Natural killer cell (primary cell): ENCODE results near the gene ABCC11. TPM values are rescaled to one million over a fixed set of nuclear protein-coding genes. Genes with fewer than 3 reads are reported as not detected.

Experiments used
- ATAC-seq, 3 donors: fragments of 150-1000 bp in 2 of 3; fragments of 200-7000 bp in 1 of 3; cut with Tn5 transposase; 1 replicate in 1 of 3; 2 replicates in 2 of 3; pipeline ENCODE4 v1.10.0; 2021; ENCODE audit warnings: mild to moderate bottlenecking in 2 of 3, moderate library complexity in 2 of 3
- DNase-seq, 2 donors: peaks; one replicate each; pipeline versions ENCODE4 v3.0.0 to v3.0.0-alpha.2; 2013 to 2021; ENCODE audit warnings: mixed read lengths in 1 of 2
- H3K27ac ChIP-seq: one replicate; pipeline ENCODE4 v1.5.1; 2013; ENCODE audit warnings: mild to moderate bottlenecking, low read length
- H3K27me3 ChIP-seq: one replicate; pipeline ENCODE4 v1.6.1; 2013; ENCODE audit warnings: low read length; ENCODE audit not compliant: control insufficient read depth, insufficient read depth
- H3K36me3 ChIP-seq: one replicate; pipeline ENCODE4 v1.6.1; 2013; ENCODE audit warnings: low read length; ENCODE audit not compliant: control insufficient read depth, insufficient read depth
- H3K4me1 ChIP-seq: one replicate; pipeline ENCODE4 v1.6.1; 2013; ENCODE audit warnings: low read length; ENCODE audit not compliant: control insufficient read depth, insufficient read depth
- H3K4me3 ChIP-seq: one replicate; pipeline ENCODE4 v1.5.1; 2013; ENCODE audit warnings: low read length
- H3K9me3 ChIP-seq: one replicate; pipeline ENCODE4 v1.6.1; 2013; ENCODE audit warnings: low read length; ENCODE audit not compliant: control insufficient read depth, insufficient read depth
- H3K27ac Mint-ChIP-seq, 2 donors: one replicate each; pipeline ENCODE4 v1.8.0; 2022; ENCODE audit warnings: mild to moderate bottlenecking in 2 of 2, mixed read lengths in 2 of 2, moderate library complexity in 1 of 2
- H3K27me3 Mint-ChIP-seq, 2 donors: one replicate each; pipeline ENCODE4 v1.8.0; 2022; ENCODE audit warnings: low read depth in 2 of 2, mixed read lengths in 2 of 2
- H3K36me3 Mint-ChIP-seq: one replicate; pipeline ENCODE4 v1.8.0; 2022; ENCODE audit warnings: mixed read lengths
- H3K4me1 Mint-ChIP-seq, 2 donors: one replicate each; pipeline ENCODE4 v1.8.0; 2022; ENCODE audit warnings: mixed read lengths in 2 of 2
- H3K4me3 Mint-ChIP-seq: one replicate; pipeline ENCODE4 v1.8.0; 2022; ENCODE audit warnings: mild to moderate bottlenecking, moderate library complexity, mixed read lengths
- H3K9me3 Mint-ChIP-seq, 2 donors: one replicate each; pipeline ENCODE4 v1.8.0; 2022; ENCODE audit warnings: mixed read lengths in 2 of 2
- CTCF ChIP-seq: fragments of 200-600 bp; IDR thresholded peaks from one replicate; pipeline ENCODE4 v1.8.0; 2022; ENCODE audit warnings: antibody characterized with exemption
- WGBS: methylation state at CpG from one replicate; pipeline ENCODE4 v1.1.7; 2013; ENCODE audit warnings: missing lambda C conversion rate; ENCODE audit not compliant: insufficient coverage; 5-methylcytosine and 5-hydroxymethylcytosine counted together
- intact Hi-C: fragments of 100-400 bp; cut with micrococcal nuclease; formaldehyde crosslinking; loops from one replicate; pipeline ENCODE4 v1.14.2; 2022
- total RNA-seq, 4 donors: library from RNA; stranded (reverse); fragments of 120-200 nt in 1 of 4; gene quantifications; one replicate each; pipeline versions ENCODE4 v1.2.3 to v1.2.4, GENCODE V29; 2013 to 2022

ABCC11 gene
- total RNA-seq, 3 donors from 2014 or later (not counting 1 experiment from before 2014, with no cell fraction given) = 0.20 to 0.30 TPM; not detected in 1

DNA sequence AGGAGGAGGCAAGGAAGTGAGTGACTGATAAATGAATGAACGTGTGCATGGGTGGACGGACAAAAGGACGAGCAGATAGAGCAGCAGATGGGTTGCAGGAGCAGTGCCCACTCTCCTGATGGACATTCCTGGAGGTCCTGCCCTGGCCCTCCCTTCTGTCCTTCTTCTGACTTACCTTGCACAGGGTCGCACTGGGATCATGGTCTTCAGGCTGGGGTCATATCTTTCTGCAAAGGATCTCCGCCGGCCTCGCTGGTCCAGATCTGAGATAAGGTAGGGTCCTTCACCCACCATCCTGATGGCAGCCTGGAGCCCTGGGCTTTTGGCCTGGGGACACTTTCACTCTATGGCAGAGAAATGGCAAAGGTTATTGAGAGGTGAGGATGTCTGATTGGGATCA is 101.2 kb downstream of the ABCC11 start:
- no peaks in the 10 kb centered on the region for H3K27me3 ChIP-seq
- DNase-seq = no peak
- no peak for TF ChIP-seq CTCF
- no peak for ATAC-seq
- 87% methylated on average over 7 of the region's 7 CpGs for WGBS
- Mint-ChIP-seq H3K27me3 (peaks cover 26 to 28% of the 10 kb centered on the region in 2 donors), H3K4me3 (no peak overlapping the region), H3K9me3 (no peaks in the 10 kb centered on the region), H3K36me3 (no peaks in the 10 kb centered on the region), H3K27ac (no peak overlapping the region), H3K4me1 (no peaks in the 10 kb centered on the region)
- no peaks in the 10 kb centered on the region for H3K9me3 ChIP-seq
- no peak overlapping the region for H3K4me3 ChIP-seq
- intact Hi-C loops = no loop called here
- no peak overlapping the region for H3K27ac ChIP-seq
- no peaks in the 10 kb centered on the region for H3K4me1 ChIP-seq
- no peaks in the 10 kb centered on the region for H3K36me3 ChIP-seq

DNA sequence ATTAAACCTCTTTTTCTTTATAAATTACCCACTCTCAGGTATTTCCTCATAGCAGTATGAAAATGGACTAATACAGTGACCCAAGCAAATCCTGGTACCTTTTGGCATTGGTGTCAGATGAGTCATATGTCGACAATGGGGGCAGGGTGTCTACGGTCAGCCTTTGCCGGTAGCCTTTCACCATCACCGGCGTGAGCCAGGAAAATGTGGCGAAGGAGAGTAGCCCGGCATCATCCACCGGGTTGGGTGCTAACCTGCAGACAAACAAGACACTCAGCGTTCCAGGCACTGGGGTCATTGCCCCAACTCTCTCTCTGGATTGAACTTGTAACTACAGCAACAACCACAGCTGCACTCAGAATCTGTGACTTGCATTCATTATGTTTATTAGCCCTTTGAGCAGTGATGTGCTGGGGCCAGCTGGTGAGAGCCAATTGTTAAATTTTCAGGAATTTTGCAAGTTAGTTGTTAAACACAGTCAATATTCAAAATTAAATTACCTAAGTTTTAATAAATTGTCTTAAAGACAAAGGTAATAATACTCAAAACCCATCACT is 103.4 kb downstream of the ABCC11 start:
- intact Hi-C loops = no loop called here
- no peak overlapping the region for H3K27ac Mint-ChIP-seq
- H3K27me3 Mint-ChIP-seq = peaks cover 15 to 19% of the 10 kb centered on the region in 2 donors
- Histone ChIP-seq H3K4me3 (no peak overlapping the region), H3K27ac (no peak overlapping the region), H3K36me3 (no peaks in the 10 kb centered on the region), H3K9me3 (no peaks in the 10 kb centered on the region), H3K27me3 (no peaks in the 10 kb centered on the region), H3K4me1 (no peaks in the 10 kb centered on the region)
- H3K9me3 Mint-ChIP-seq = no peaks in the 10 kb centered on the region
- TF ChIP-seq CTCF = no peak
- no peak for DNase-seq
- no peaks in the 10 kb centered on the region for H3K4me1 Mint-ChIP-seq
- WGBS = 95% methylated on average over 9 of the region's 9 CpGs
- H3K4me3 Mint-ChIP-seq = no peak overlapping the region
- no peaks in the 10 kb centered on the region for H3K36me3 Mint-ChIP-seq
- no peak for ATAC-seq

GRCh38 chr16:48140821-48141220 is 106.5 kb downstream of the ABCC11 start:
- no peak for ATAC-seq
- H3K27me3 Mint-ChIP-seq = peaks cover 14 to 17% of the 10 kb centered on the region in 2 donors
- TF ChIP-seq CTCF = no peak
- H3K36me3 Mint-ChIP-seq = no peaks in the 10 kb centered on the region
- Histone ChIP-seq H3K4me3 (no peak overlapping the region), H3K9me3 (no peaks in the 10 kb centered on the region), H3K36me3 (no peaks in the 10 kb centered on the region), H3K4me1 (no peaks in the 10 kb centered on the region), H3K27me3 (no peaks in the 10 kb centered on the region), H3K27ac (no peak overlapping the region)
- no peak overlapping the region for H3K4me3 Mint-ChIP-seq
- no peaks in the 10 kb centered on the region for H3K9me3 Mint-ChIP-seq
- H3K27ac Mint-ChIP-seq = no peak overlapping the region
- WGBS = 93% methylated on average over 6 of the region's 6 CpGs
- H3K4me1 Mint-ChIP-seq = no peaks in the 10 kb centered on the region
- DNase-seq = no peak
- intact Hi-C loops = no loop called here

GRCh38 chr16:48139517-48139916 is 107.8 kb downstream of the ABCC11 start:
- no peak for DNase-seq
- H3K27me3 ChIP-seq = no peaks in the 10 kb centered on the region
- Mint-ChIP-seq H3K27ac (no peak overlapping the region), H3K9me3 (no peaks in the 10 kb centered on the region), H3K27me3 (peaks cover 13 to 17% of the 10 kb centered on the region in 2 donors), H3K36me3 (no peaks in the 10 kb centered on the region), H3K4me1 (no peaks in the 10 kb centered on the region), H3K4me3 (no peak overlapping the region)
- no peak for ATAC-seq
- no peaks in the 10 kb centered on the region for H3K9me3 ChIP-seq
- WGBS = 89% methylated on average over 3 of the region's 3 CpGs
- no peak overlapping the region for H3K27ac ChIP-seq
- no peaks in the 10 kb centered on the region for H3K4me1 ChIP-seq
- intact Hi-C loops = no loop called here
- no peak for TF ChIP-seq CTCF
- no peaks in the 10 kb centered on the region for H3K36me3 ChIP-seq
- no peak overlapping the region for H3K4me3 ChIP-seq
